HG03342 (cell line): ENCODE measurements around the gene GRSF1.
"Not testable (repeated sequence)": the region's sequence is repeated elsewhere in the genome, so short reads cannot be mapped to it uniquely, and the experiment has no call there.

Source experiments
- ATAC-seq: cut with Tn5 transposase; IDR thresholded peaks from one replicate; pipeline ENCODE4 v1.9.1; 2021; ENCODE audit warnings: mild to moderate bottlenecking, moderate library complexity; ENCODE audit not compliant: unreplicated experiment

The GRSF1 gene

GRCh38 chr4:70836081-70836480 is 3.6 kb downstream of the GRSF1 start:
- no peak for ATAC-seq

- ATAC-seq: no peak
Measured at GRCh38 chr4:70833675-70834074, 6.0 kb downstream of the GRSF1 start.

GRCh38 chr4:70831293-70831692 is 8.4 kb downstream of the GRSF1 start:
- no peak for ATAC-seq

GRCh38 chr4:70830054-70830453 is 9.6 kb downstream of the GRSF1 start:
- ATAC-seq: no peak

- ATAC-seq: no peak
Measured at GRCh38 chr4:70829492-70829891, 10.2 kb downstream of the GRSF1 start.

GRCh38 chr4:70829015-70829414 is 10.7 kb downstream of the GRSF1 start:
- ATAC-seq: no peak

- no peak for ATAC-seq
Measured at GRCh38 chr4:70818921-70819320, 20.8 kb downstream of the GRSF1 start.

GRCh38 chr4:70818173-70818855 is 21.4 kb downstream of the GRSF1 start:
- peak; percentile 78 for ATAC-seq

GRCh38 chr4:70816894-70817293 is 22.8 kb downstream of the GRSF1 start:
- no peak for ATAC-seq

GRCh38 chr4:70815370-70815769 is 24.3 kb downstream of the GRSF1 start:
- no peak for ATAC-seq

GRCh38 chr4:70808151-70808550 is 31.5 kb downstream of the GRSF1 start:
- ATAC-seq: no peak

- no peak for ATAC-seq
Measured at GRCh38 chr4:70802928-70803580, 36.6 kb downstream of the GRSF1 start.

GRCh38 chr4:70801265-70801809 is 38.4 kb downstream of the GRSF1 start:
- peak; percentile 60 for ATAC-seq

- no peak for ATAC-seq
Measured at GRCh38 chr4:70793626-70794025, 46.1 kb downstream of the GRSF1 start.

GRCh38 chr4:70788733-70789132 is 51.0 kb downstream of the GRSF1 start:
- no peak for ATAC-seq

- ATAC-seq: no peak
Measured at GRCh38 chr4:70787496-70787895, 52.2 kb downstream of the GRSF1 start.

GRCh38 chr4:70783096-70783495 is 56.6 kb downstream of the GRSF1 start:
- no peak for ATAC-seq

- no peak for ATAC-seq
Measured at GRCh38 chr4:70778888-70779422, 60.7 kb downstream of the GRSF1 start.

GRCh38 chr4:70772929-70773555 is 66.6 kb downstream of the GRSF1 start:
- ATAC-seq: peak; percentile 76

GRCh38 chr4:70769396-70769795 is 70.3 kb downstream of the GRSF1 start:
- ATAC-seq: not testable (repeated sequence)

- no peak for ATAC-seq
Measured at GRCh38 chr4:70768301-70768948, 71.3 kb downstream of the GRSF1 start.
